Endothelial cell of umbilical vein (primary cell): Measurements from ENCODE around the gene MRGPRG. TPM values are rescaled to one million over a fixed set of nuclear protein-coding genes. Genes with fewer than 3 reads are reported as not detected.

Source experiments
- BruUV-seq: library from RNA; stranded (reverse); fragments of 400-500 nt; replicated peaks from 2 replicates; lab custom pipeline; 2021; lab: Mats Ljungman, UMichigan
- CTCF ChIA-PET: fragments of 300-600, 350-600 bp; sonication (Branson Sonifier 250); formaldehyde crosslinking; loops from one replicate; lab custom pipeline; 2021; ENCODE audit warnings: antibody characterized with exemption, inconsistent platforms; lab: Charles Lee
- POLR2A ChIA-PET: fragments of 300-600, 350-600 bp; sonication (Branson Sonifier 250); formaldehyde crosslinking; loops from one replicate; lab custom pipeline; 2021; ENCODE audit warnings: antibody characterized with exemption, inconsistent platforms; lab: Charles Lee
- DNase-seq: peaks from one replicate; pipeline ENCODE4 v3.0.0-alpha.2; 2011; ENCODE audit warnings: low read depth, low spot score
- FAIRE-seq: peaks from 2 replicates; lab custom pipeline; 2011; peaks lifted over from hg19 to GRCh38; lab: Jason Lieb, UNC
- H2AFZ ChIP-seq: 2 replicates; pipeline ENCODE4 v1.6.0; 2012; ENCODE audit warnings: low read depth, low read length, control low read depth, inconsistent platforms
- H3K27ac ChIP-seq: 2 replicates; pipeline ENCODE4 v1.5.1; 2011; ENCODE audit warnings: low read depth, mild to moderate bottlenecking, control low read depth, low read length, moderate library complexity; ENCODE audit not compliant: insufficient read depth
- H3K27me3 ChIP-seq, 2 experiments: 2 replicates each; pipeline versions ENCODE4 v1.6.0 to v1.6.1; 2011; ENCODE audit warnings: low read length in 2 of 2, mixed read lengths in 1 of 2; ENCODE audit not compliant: control insufficient read depth in 2 of 2, insufficient read depth in 2 of 2
- H3K36me3 ChIP-seq, 2 experiments: 2 replicates in 1 of 2; 3 replicates in 1 of 2; pipeline ENCODE4 v1.5.1; 2011; ENCODE audit warnings: low read length in 2 of 2, mild to moderate bottlenecking in 1 of 2, moderate library complexity in 1 of 2; ENCODE audit not compliant: control insufficient read depth in 2 of 2, insufficient read depth in 2 of 2; ENCODE audit errors: extremely low read depth in 1 of 2
- H3K4me1 ChIP-seq: 3 replicates; pipeline ENCODE4 v1.5.1; 2011; ENCODE audit warnings: mild to moderate bottlenecking, low read length; ENCODE audit not compliant: control insufficient read depth, insufficient read depth; ENCODE audit errors: extremely low read depth
- H3K4me2 ChIP-seq: 2 replicates; pipeline ENCODE4 v1.6.1; 2011; ENCODE audit warnings: low read length, control low read depth, mixed read lengths; ENCODE audit not compliant: insufficient read depth
- H3K4me3 ChIP-seq, 3 experiments: fragments of 200-600 bp in 1 of 3; sonication (generic), shearing (Covaris generic) in 1 of 3; replicated peaks in 1 of 3; 2 replicates each; pipeline ENCODE4 v1.5.1; 2011 to 2016; ENCODE audit warnings: control low read depth in 3 of 3, low read length in 3 of 3, mild to moderate bottlenecking in 2 of 3, inconsistent platforms in 1 of 3, low read depth in 1 of 3, moderate library complexity in 1 of 3; ENCODE audit not compliant: insufficient read depth in 1 of 3
- H3K79me2 ChIP-seq: 2 replicates; pipeline ENCODE4 v1.6.0; 2012; ENCODE audit warnings: low read length, inconsistent platforms; ENCODE audit not compliant: control insufficient read depth, insufficient read depth
- H3K9ac ChIP-seq: replicated peaks from 2 replicates; pipeline ENCODE3; 2011; ENCODE audit warnings: low read length, control low read depth; ENCODE audit not compliant: insufficient read depth; ENCODE audit errors: extremely low read depth
- H3K9me1 ChIP-seq: replicated peaks from 3 replicates; pipeline ENCODE4 v1.6.0; 2011; ENCODE audit warnings: mild to moderate bottlenecking, low read length; ENCODE audit not compliant: control insufficient read depth, insufficient read depth; ENCODE audit errors: extremely low read depth
- H3K9me3 ChIP-seq: replicated peaks from 2 replicates; pipeline ENCODE4 v1.5.1; 2012; ENCODE audit warnings: low read length, inconsistent platforms; ENCODE audit not compliant: control insufficient read depth, insufficient read depth
- H4K20me1 ChIP-seq: replicated peaks from 2 replicates; pipeline ENCODE3; 2011; ENCODE audit warnings: mild to moderate bottlenecking, low read length; ENCODE audit not compliant: control insufficient read depth, insufficient read depth; ENCODE audit errors: extremely low read depth
- EZH2 ChIP-seq: IDR thresholded peaks from 2 replicates; pipeline ENCODE4 v1.6.1; 2012; ENCODE audit warnings: borderline replicate concordance, low read depth, mild to moderate bottlenecking, moderate library complexity, low read length, inconsistent platforms; ENCODE audit not compliant: severe bottlenecking
- FOS ChIP-seq: IDR thresholded peaks from 2 replicates; pipeline ENCODE4 v1.6.1; 2011; ENCODE audit warnings: mild to moderate bottlenecking, low read length, moderate library complexity, borderline replicate concordance; ENCODE audit not compliant: insufficient read depth
- JUN ChIP-seq: IDR thresholded peaks from 2 replicates; pipeline ENCODE4 v1.6.1; 2011; ENCODE audit warnings: borderline replicate concordance, low read depth; ENCODE audit not compliant: insufficient read length, insufficient read depth
- MYC ChIP-seq: IDR thresholded peaks from one replicate; pipeline ENCODE4 v1.6.1; 2011; ENCODE audit warnings: mild to moderate bottlenecking, low read depth, low read length
- POLR2A ChIP-seq: IDR thresholded peaks from 2 replicates; pipeline ENCODE4 v1.6.1; 2012; ENCODE audit warnings: low read depth, mild to moderate bottlenecking, control low read depth, low read length
- POLR2AphosphoS5 ChIP-seq: IDR thresholded peaks from 2 replicates; pipeline ENCODE4 v1.6.1; 2012; ENCODE audit warnings: low read depth, mild to moderate bottlenecking, control low read depth, low read length, moderate library complexity; ENCODE audit not compliant: insufficient read depth
- dilution Hi-C: fragments of 300-500 bp; cut with MboI; formaldehyde crosslinking; loops from one replicate; pipeline ENCODE4 v1.15.0; 2019; ENCODE audit warnings: low sequenced_read_pairs; ENCODE audit not compliant: extremely low pct_ligation_motif_present
- intact Hi-C: fragments of 100-400 bp; cut with micrococcal nuclease; formaldehyde crosslinking; loops from one replicate; pipeline ENCODE4 v1.10.0; 2022
- polyA plus RNA-seq, 4 experiments: library from polyadenylated mRNA; depleted of rRNA in 3 of 4; stranded (reverse) in 3 of 4; unstranded in 1 of 4; fragments of >200 nt; gene quantifications; 2 replicates each; pipeline versions ENCODE4 v1.2.1 to v1.2.3, GENCODE V29; 2011 to 2012; ENCODE audit warnings: missing spikeins in 1 of 4
- total RNA-seq: library from RNA; stranded (reverse); gene quantifications from 2 replicates; pipeline ENCODE4 v1.2.3, GENCODE V29; 2021
- TF ChIP-seq, protein P1 (sequence below), 2 donors: IDR thresholded peaks; 1 replicate in 1 of 2; 2 replicates in 1 of 2; pipeline ENCODE4 v1.5.1; 2011; ENCODE audit warnings: low read length in 2 of 2, mild to moderate bottlenecking in 2 of 2, moderate library complexity in 2 of 2, control low read depth in 1 of 2, inconsistent platforms in 1 of 2, low read depth in 1 of 2; ENCODE audit not compliant: insufficient read depth in 1 of 2; ENCODE audit errors: extremely low read depth in 1 of 2
- TF ChIP-seq, protein P2 (sequence below): IDR thresholded peaks from 2 replicates; pipeline ENCODE4 v1.6.1; 2011; ENCODE audit not compliant: insufficient read depth, insufficient read length

The MRGPRG gene
- total and polyA plus RNA-seq, 2 donors (not counting 3 experiments of a cell fraction or from before 2014, with no cell fraction given) = not detected

DNA sequence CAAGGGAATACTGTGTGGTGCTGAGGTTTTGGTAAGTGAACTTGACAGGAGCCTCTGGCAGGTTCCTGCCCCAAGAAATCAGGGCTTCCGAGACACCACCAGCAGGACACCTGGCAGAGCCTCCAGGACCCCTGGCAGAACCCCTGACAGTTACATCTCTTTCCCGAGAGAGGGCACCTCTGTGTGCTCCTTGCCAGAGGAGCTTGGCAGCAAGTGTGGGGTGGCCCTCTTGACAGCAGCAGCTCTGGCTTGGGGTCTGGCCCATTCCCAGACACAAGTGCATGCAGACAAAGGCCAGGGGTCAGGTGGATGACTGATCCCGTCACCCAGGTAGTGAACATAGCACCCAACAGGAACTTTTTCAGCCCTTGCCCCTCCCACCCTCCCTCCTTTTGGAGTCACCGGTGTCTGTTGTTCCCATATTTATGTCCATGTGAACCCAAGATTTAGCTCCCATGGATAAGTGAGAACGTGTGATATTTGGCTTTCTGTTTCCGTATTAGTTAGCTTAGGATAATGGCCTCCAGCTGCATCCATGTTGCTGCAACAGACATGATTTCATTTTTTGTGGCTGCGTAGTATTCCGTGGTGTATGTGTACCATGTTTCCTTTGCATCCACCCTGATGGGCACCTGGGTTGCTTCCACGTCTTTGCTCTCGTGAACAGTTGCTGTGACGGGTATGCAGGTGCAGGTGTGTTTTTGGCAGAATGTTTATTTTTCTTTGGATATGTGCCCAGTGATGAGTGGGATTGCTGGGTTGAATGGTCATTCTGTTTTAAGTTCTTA, 32.3 kb downstream of the MRGPRG start:
- DNase-seq (no peak), FAIRE-seq (no peak)
- H3K9me1 ChIP-seq = no peaks in the 10 kb centered on the region
- H2AFZ ChIP-seq = no peak overlapping the region
- no peaks in the 10 kb centered on the region for H3K9me3 ChIP-seq
- H3K79me2 ChIP-seq = no peaks in the 10 kb centered on the region
- no peaks in the 10 kb centered on the region for H3K36me3 ChIP-seq
- H3K27ac ChIP-seq = no peak overlapping the region
- H3K9ac ChIP-seq = no peak overlapping the region
- peaks cover 0 to 4% of the 10 kb centered on the region in 2 experiments for H3K27me3 ChIP-seq
- CTCF ChIA-PET = interaction anchor here (1.3 kb wide), 1 partner anchor 9 kb away, joined by 3 read pairs; no protein-coding TSS in a partner anchor
- no TSS peak for BruUV-seq
- dilution Hi-C loops (no loop called here), intact Hi-C loops (no loop called here)
- no peak overlapping the region for H3K4me3 ChIP-seq
- POLR2A ChIA-PET = no interaction called here
- H3K4me2 ChIP-seq = no peak overlapping the region
- no peaks in the 10 kb centered on the region for H4K20me1 ChIP-seq
- H3K4me1 ChIP-seq = no peaks in the 10 kb centered on the region
- TF ChIP-seq FOS = no peak
- TF ChIP-seq, protein P1, sequence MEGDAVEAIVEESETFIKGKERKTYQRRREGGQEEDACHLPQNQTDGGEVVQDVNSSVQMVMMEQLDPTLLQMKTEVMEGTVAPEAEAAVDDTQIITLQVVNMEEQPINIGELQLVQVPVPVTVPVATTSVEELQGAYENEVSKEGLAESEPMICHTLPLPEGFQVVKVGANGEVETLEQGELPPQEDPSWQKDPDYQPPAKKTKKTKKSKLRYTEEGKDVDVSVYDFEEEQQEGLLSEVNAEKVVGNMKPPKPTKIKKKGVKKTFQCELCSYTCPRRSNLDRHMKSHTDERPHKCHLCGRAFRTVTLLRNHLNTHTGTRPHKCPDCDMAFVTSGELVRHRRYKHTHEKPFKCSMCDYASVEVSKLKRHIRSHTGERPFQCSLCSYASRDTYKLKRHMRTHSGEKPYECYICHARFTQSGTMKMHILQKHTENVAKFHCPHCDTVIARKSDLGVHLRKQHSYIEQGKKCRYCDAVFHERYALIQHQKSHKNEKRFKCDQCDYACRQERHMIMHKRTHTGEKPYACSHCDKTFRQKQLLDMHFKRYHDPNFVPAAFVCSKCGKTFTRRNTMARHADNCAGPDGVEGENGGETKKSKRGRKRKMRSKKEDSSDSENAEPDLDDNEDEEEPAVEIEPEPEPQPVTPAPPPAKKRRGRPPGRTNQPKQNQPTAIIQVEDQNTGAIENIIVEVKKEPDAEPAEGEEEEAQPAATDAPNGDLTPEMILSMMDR (IDR thresholded peaks at IDR 0.05; ENCODE audit: extremely low read depth in 1 of 2, insufficient read depth in 1 of 2, low read depth in 1 of 2, low read length in 2 of 2) = no peak
- TF ChIP-seq MYC = no peak
- TF ChIP-seq JUN = no peak
- no peak for TF ChIP-seq POLR2AphosphoS5
- TF ChIP-seq EZH2 = no peak
- no peak for TF ChIP-seq POLR2A
- TF ChIP-seq, protein P2, sequence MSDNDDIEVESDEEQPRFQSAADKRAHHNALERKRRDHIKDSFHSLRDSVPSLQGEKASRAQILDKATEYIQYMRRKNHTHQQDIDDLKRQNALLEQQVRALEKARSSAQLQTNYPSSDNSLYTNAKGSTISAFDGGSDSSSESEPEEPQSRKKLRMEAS = no peak
